ENCODE data around the gene ZNF664. TPM values are rescaled to one million over a fixed set of nuclear protein-coding genes. Genes with fewer than 3 reads are reported as not detected.

ZNF664 gene
- total and polyA plus RNA-seq, 9 of the 15 experiments (the other 6 are each of a cell fraction or from before 2014, with no cell fraction given) = 3.3 to 101 (median 63.6) TPM

- DNase-seq (ENCODE audit: extremely low read depth in 1 of 4, low spot score in 3 of 4) (no peak), FAIRE-seq (no peak), ATAC-seq (no peak)
- no peak overlapping the region for H3K4me2 ChIP-seq (ENCODE audit: insufficient read depth, low read length)
- intact Hi-C loops (cut with micrococcal nuclease) (no loop called here), in situ Hi-C loops (cut with MboI) (loop anchor here (5.0 kb wide), 2 partner anchors 273 to 728 kb away; no protein-coding TSS in a partner anchor)
- H3K4me3 ChIP-seq = no peak overlapping the region
- no peak overlapping the region for H3K9ac ChIP-seq (ENCODE audit: insufficient read depth in 1 of 2, low read depth in 2 of 2, low read length in 2 of 2)
- H3K79me2 ChIP-seq (ENCODE audit: control insufficient read depth, insufficient read depth, low read length) = no peaks in the 10 kb centered on the region
- H3K36me3 ChIP-seq (ENCODE audit: control insufficient read depth, insufficient read depth, low read length) = no peaks in the 10 kb centered on the region
- WGBS (ENCODE audit: insufficient coverage, low coverage, missing lambda C conversion rate) = 1% methylated on average over 8 of the region's 8 CpGs
- H3K9me1 ChIP-seq (ENCODE audit: control insufficient read depth, insufficient read depth, low read length) = no peaks in the 10 kb centered on the region
- H3K4me1 ChIP-seq (replicated peaks in 1 of 2; ENCODE audit: control insufficient read depth in 2 of 2, insufficient read depth in 2 of 2, low read length in 2 of 2) = peaks cover 0 to 4% of the 10 kb centered on the region in 2 experiments; a peak in 2 of 5 replicates
- no peak overlapping the region for H3K27ac ChIP-seq (ENCODE audit: extremely low read depth, low read depth, low read length)
- ChIA-PET CTCF (ENCODE audit: low intra/inter-chr PET ratio) (no interaction called here), POLR2A (interaction anchor here (0.6 kb wide), 1 partner anchor 253 kb away, joined by 3 read pairs; no protein-coding TSS in a partner anchor)
- H3K9me3 ChIP-seq (replicated peaks; ENCODE audit: control insufficient read depth, insufficient read depth, low read depth, low read length) = peaks cover 7% of the 10 kb centered on the region; the same call in 1 of the 2 replicates
- H4K20me1 ChIP-seq (replicated peaks; ENCODE audit: control insufficient read depth, insufficient read depth, low read length) = no peaks in the 10 kb centered on the region
- TF ChIP-seq ZBTB40 (IDR thresholded peaks at IDR 0.05) = no peak
- no peak for TF ChIP-seq ZBTB40 (CRISPR knock-in tag; IDR thresholded peaks at IDR 0.05)
- TF ChIP-seq SMARCC2 (IDR thresholded peaks at IDR 0.05; ENCODE audit: low read depth) = no peak
- TF ChIP-seq PCBP1 (IDR thresholded peaks at IDR 0.05; ENCODE audit: low read depth, low read length, poor library complexity, severe bottlenecking) = no peak
- no peak for TF ChIP-seq ZNF232 (CRISPR knock-in tag; IDR thresholded peaks at IDR 0.05)
- TF ChIP-seq DDX20 (tag; IDR thresholded peaks at IDR 0.05; ENCODE audit: low read depth) = no peak
- no peak for TF ChIP-seq ZNF639 (CRISPR knock-in tag; conservative IDR thresholded peaks at IDR 0.05 in 1 of 2, IDR thresholded peaks at IDR 0.05 in 1 of 2)
- peaks cover 28 to 41% of the 10 kb centered on the region in 2 experiments for H3K27me3 ChIP-seq (ENCODE audit: control insufficient read depth in 2 of 2, insufficient read depth in 2 of 2, low read length in 2 of 2)
- BruUV-seq (replicated peaks) = no TSS peak
- H2AFZ ChIP-seq (ENCODE audit: low read depth, low read length) = no peak overlapping the region
These were observed 71.0 kb downstream of the ZNF664 start for GRCh38 chr12:124044021-124044420.
